HG03354 (cell line): ENCODE data around the gene INSIG1.

Experiments used
- ATAC-seq: cut with Tn5 transposase; IDR thresholded peaks from one replicate; pipeline ENCODE4 v1.9.1; 2021; ENCODE audit warnings: mild to moderate bottlenecking; ENCODE audit not compliant: unreplicated experiment, poor library complexity, severe bottlenecking

The INSIG1 gene

GRCh38 chr7:155265144-155265543 is 32.5 kb upstream of the INSIG1 start:
- ATAC-seq = no peak

GRCh38 chr7:155265961-155266360 is 31.7 kb upstream of the INSIG1 start:
- no peak for ATAC-seq

- ATAC-seq = no peak
These were observed 31.2 kb upstream of the INSIG1 start for GRCh38 chr7:155266440-155266839.

- ATAC-seq = no peak
These were observed 30.7 kb upstream of the INSIG1 start for GRCh38 chr7:155267023-155267422.

GRCh38 chr7:155267436-155267835 is 30.2 kb upstream of the INSIG1 start:
- no peak for ATAC-seq

- ATAC-seq = no peak
These were observed 29.5 kb upstream of the INSIG1 start for GRCh38 chr7:155268211-155268610.

GRCh38 chr7:155268921-155269650 is 28.6 kb upstream of the INSIG1 start:
- ATAC-seq = no peak

GRCh38 chr7:155269766-155270585 is 27.7 kb upstream of the INSIG1 start:
- ATAC-seq = no peak

GRCh38 chr7:155270861-155271260 is 26.8 kb upstream of the INSIG1 start:
- ATAC-seq = no peak

- ATAC-seq = no peak
These were observed 22.9 kb upstream of the INSIG1 start for GRCh38 chr7:155274633-155275355.

- no peak for ATAC-seq
These were observed 21.5 kb upstream of the INSIG1 start for GRCh38 chr7:155276042-155276799.

- ATAC-seq = no peak
These were observed 20.8 kb upstream of the INSIG1 start for GRCh38 chr7:155276800-155277375.

- no peak for ATAC-seq
These were observed 20.2 kb upstream of the INSIG1 start for GRCh38 chr7:155277385-155277994.

- no peak for ATAC-seq
These were observed 18.8 kb upstream of the INSIG1 start for GRCh38 chr7:155278921-155279320.

GRCh38 chr7:155279787-155280445 is 17.8 kb upstream of the INSIG1 start:
- no peak for ATAC-seq

- no peak for ATAC-seq
These were observed 17.0 kb upstream of the INSIG1 start for GRCh38 chr7:155280446-155281397.

- no peak for ATAC-seq
These were observed 16.2 kb upstream of the INSIG1 start for GRCh38 chr7:155281398-155281969.
